Measurements from ENCODE around the gene SATB2. TPM values are rescaled to one million over a fixed set of nuclear protein-coding genes. Genes with fewer than 3 reads are reported as not detected.

Gene SATB2
- total RNA-seq, 3 donors from 2014 or later, result 2.3 to 12.2 (median 8.2) TPM

- intact Hi-C loops (cut with DNase I; ENCODE audit: low total_unique reads), result loop anchor here (10.0 kb wide), 1 partner anchor 266 kb away; no protein-coding TSS in a partner anchor
- Histone ChIP-seq H3K4me3 (no peak overlapping the region), H3K9me3 (no peaks in the 10 kb centered on the region), H3K36me3 (no peaks in the 10 kb centered on the region), H3K27me3 (no peaks in the 10 kb centered on the region), H3K27ac (no peak overlapping the region), H3K4me1 (no peaks in the 10 kb centered on the region)
- DNase-seq (ENCODE audit: low spot score in 2 of 2), result no peak
- TF ChIP-seq POLR2AphosphoS5 (IDR thresholded peaks at IDR 0.05) (no peak), CTCF (IDR thresholded peaks at IDR 0.05) (no peak), POLR2A (IDR thresholded peaks at IDR 0.05) (no peak)
These were observed 178.6 kb downstream of the SATB2 start for GRCh38 chr2:199279146-199279545.

GRCh38 chr2:199278099-199278498, 179.6 kb downstream of the SATB2 start:
- H3K4me1 ChIP-seq, result no peaks in the 10 kb centered on the region
- intact Hi-C loops (cut with DNase I; ENCODE audit: low total_unique reads), result loop anchor here (10.0 kb wide), 1 partner anchor 267 kb away; no protein-coding TSS in a partner anchor
- no peak for DNase-seq (ENCODE audit: low spot score in 2 of 2)
- no peaks in the 10 kb centered on the region for H3K36me3 ChIP-seq
- H3K9me3 ChIP-seq, result no peaks in the 10 kb centered on the region
- H3K27ac ChIP-seq, result no peak overlapping the region
- H3K4me3 ChIP-seq, result no peak overlapping the region
- no peaks in the 10 kb centered on the region for H3K27me3 ChIP-seq
- TF ChIP-seq POLR2AphosphoS5 (IDR thresholded peaks at IDR 0.05) (no peak), CTCF (IDR thresholded peaks at IDR 0.05) (no peak)

- no peaks in the 10 kb centered on the region for H3K27me3 ChIP-seq
- H3K4me1 ChIP-seq, result no peaks in the 10 kb centered on the region
- no peak overlapping the region for H3K4me3 ChIP-seq
- DNase-seq (ENCODE audit: low spot score in 2 of 2), result no peak
- H3K27ac ChIP-seq, result no peak overlapping the region
- no peak for TF ChIP-seq POLR2A (IDR thresholded peaks at IDR 0.05)
- H3K36me3 ChIP-seq, result no peaks in the 10 kb centered on the region
- no peaks in the 10 kb centered on the region for H3K9me3 ChIP-seq
- intact Hi-C loops (cut with DNase I; ENCODE audit: low total_unique reads), result loop anchor here (10.0 kb wide), 1 partner anchor 272 kb away; no protein-coding TSS in a partner anchor
These were observed 184.7 kb downstream of the SATB2 start for GRCh38 chr2:199273042-199273511.

- peaks cover 16 to 20% of the 10 kb centered on the region in 2 donors for H3K9me3 ChIP-seq
- DNase-seq (ENCODE audit: low spot score in 2 of 2), result no peak
- no peak for TF ChIP-seq POLR2AphosphoS5 (IDR thresholded peaks at IDR 0.05)
- no peak for TF ChIP-seq POLR2A (IDR thresholded peaks at IDR 0.05)
- TF ChIP-seq CTCF (IDR thresholded peaks at IDR 0.05), result no peak
- no peaks in the 10 kb centered on the region for H3K27me3 ChIP-seq
- no peaks in the 10 kb centered on the region for H3K4me1 ChIP-seq
- H3K36me3 ChIP-seq, result no peaks in the 10 kb centered on the region
- intact Hi-C loops (cut with DNase I; ENCODE audit: low total_unique reads), result no loop called here
- no peak overlapping the region for H3K27ac ChIP-seq
- H3K4me3 ChIP-seq, result no peak overlapping the region
These were observed 195.8 kb downstream of the SATB2 start for GRCh38 chr2:199261936-199262335.

GRCh38 chr2:199261239-199261638, 196.5 kb downstream of the SATB2 start:
- no peaks in the 10 kb centered on the region for H3K27me3 ChIP-seq
- no peak overlapping the region for H3K27ac ChIP-seq
- H3K9me3 ChIP-seq, result peaks cover 16 to 20% of the 10 kb centered on the region in 2 donors
- no peak for TF ChIP-seq POLR2AphosphoS5 (IDR thresholded peaks at IDR 0.05)
- TF ChIP-seq POLR2A (IDR thresholded peaks at IDR 0.05), result no peak
- no peak for TF ChIP-seq CTCF (IDR thresholded peaks at IDR 0.05)
- H3K4me3 ChIP-seq, result no peak overlapping the region
- intact Hi-C loops (cut with DNase I; ENCODE audit: low total_unique reads), result no loop called here
- H3K36me3 ChIP-seq, result no peaks in the 10 kb centered on the region
- no peaks in the 10 kb centered on the region for H3K4me1 ChIP-seq
- peak in 1 of 2 donors; percentile 39 for DNase-seq (ENCODE audit: low spot score in 2 of 2)

- H3K27ac ChIP-seq, result no peak overlapping the region
- intact Hi-C loops (cut with DNase I; ENCODE audit: low total_unique reads), result no loop called here
- DNase-seq (ENCODE audit: low spot score in 2 of 2), result no peak
- no peak overlapping the region for H3K4me3 ChIP-seq
- peaks cover 16 to 20% of the 10 kb centered on the region in 2 donors for H3K9me3 ChIP-seq
- no peaks in the 10 kb centered on the region for H3K4me1 ChIP-seq
- TF ChIP-seq CTCF (IDR thresholded peaks at IDR 0.05) (no peak), POLR2AphosphoS5 (IDR thresholded peaks at IDR 0.05) (no peak), POLR2A (IDR thresholded peaks at IDR 0.05) (no peak)
- H3K36me3 ChIP-seq, result no peaks in the 10 kb centered on the region
- no peaks in the 10 kb centered on the region for H3K27me3 ChIP-seq
These were observed 198.1 kb downstream of the SATB2 start for GRCh38 chr2:199259671-199260070.

All from breast epithelium (tissue), 4 donors.